NCI-H2081 treated with DMSO at 0.1 percent for 48 hours (cell line): ENCODE data around the gene HCAR3.

ENCODE experiments used
- DNase-seq: peaks from one replicate; lab custom pipeline; 2025; lab: John Stamatoyannopoulos, UW

HCAR3 gene

GRCh38 chr12:122669397-122670070 is 47.1 kb downstream of the HCAR3 start:
- DNase-seq, result no peak

GRCh38 chr12:122668268-122668667 is 48.3 kb downstream of the HCAR3 start:
- DNase-seq, result no peak

GRCh38 chr12:122665759-122666158 is 50.9 kb downstream of the HCAR3 start:
- no peak for DNase-seq

- DNase-seq, result no peak
Observed at GRCh38 chr12:122665349-122665748, 51.3 kb downstream of the HCAR3 start.
